Stimulated activated effector memory CD8-positive, alpha-beta T cell treated with anti-CD3 and anti-CD28 coated beads, Interleukin-12 subunit alpha, Interleukin-12 subunit beta, amount 100 ng/mL, for 72 hours (primary cell): ENCODE data around the gene FKBP15.

ENCODE experiments used
- ATAC-seq: fragments of 150-1000 bp; cut with Tn5 transposase; 2 replicates; pipeline ENCODE4 v1.10.0; 2021
- DNase-seq, 2 donors: peaks; one replicate each; pipeline ENCODE4 v3.0.0; 2021 to 2022; ENCODE audit warnings: low spot score in 2 of 2
- H3K27ac Mint-ChIP-seq: one replicate; pipeline ENCODE4 v1.8.0; 2022; ENCODE audit warnings: mild to moderate bottlenecking, mixed read lengths
- H3K36me3 Mint-ChIP-seq: one replicate; pipeline ENCODE4 v1.8.0; 2022; ENCODE audit warnings: mild to moderate bottlenecking, mixed read lengths
- H3K4me1 Mint-ChIP-seq: one replicate; pipeline ENCODE4 v1.8.0; 2022; ENCODE audit warnings: mixed read lengths
- H3K4me3 Mint-ChIP-seq: one replicate; pipeline ENCODE4 v1.8.0; 2022; ENCODE audit warnings: mild to moderate bottlenecking, mixed read lengths
- H3K9me3 Mint-ChIP-seq: one replicate; pipeline ENCODE4 v1.8.0; 2022; ENCODE audit warnings: mixed read lengths

The FKBP15 gene

DNA sequence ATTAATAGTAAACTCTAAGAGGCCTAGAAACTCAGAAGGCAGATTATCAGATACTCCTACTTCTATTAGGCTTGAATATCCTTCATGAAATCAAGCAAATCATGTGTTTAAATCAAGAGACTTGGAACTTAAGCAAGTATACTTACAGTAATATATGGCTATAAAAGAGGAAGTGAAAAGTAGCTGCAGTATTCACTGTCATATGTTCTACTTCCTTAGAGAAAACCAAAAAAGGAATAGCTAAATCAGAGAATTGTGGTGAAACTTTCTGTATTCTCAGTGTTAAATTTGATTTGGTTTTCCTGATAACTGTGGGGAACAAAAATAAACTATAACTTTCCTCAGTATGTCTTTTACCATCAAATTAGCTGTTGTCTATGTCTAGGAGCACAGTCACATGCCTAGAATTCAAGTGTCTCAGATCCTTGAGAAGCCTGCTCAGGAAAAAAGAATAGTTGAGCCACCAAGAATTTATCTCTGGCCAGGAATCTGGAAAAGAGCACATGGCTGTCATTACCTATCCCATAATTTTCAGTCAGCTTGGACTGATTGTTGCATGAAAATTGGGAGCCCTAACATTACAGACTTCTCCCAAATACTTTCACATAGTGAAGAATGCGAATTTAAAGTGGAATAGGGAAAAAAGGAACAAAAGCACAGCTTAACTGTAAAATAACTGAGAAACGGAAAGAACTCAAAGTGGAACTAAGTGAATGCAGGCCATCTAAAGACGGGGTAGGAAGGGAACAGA is 1.7 kb downstream of the FKBP15 start:
- no peak for ATAC-seq
- Mint-ChIP-seq H3K4me1 (peaks cover 29% of the 10 kb centered on the region), H3K4me3 (peak overlapping the region; percentile 93), H3K36me3 (peaks cover 53% of the 10 kb centered on the region), H3K9me3 (no peaks in the 10 kb centered on the region), H3K27ac (peak overlapping the region; percentile 95)
- DNase-seq: no peak

DNA sequence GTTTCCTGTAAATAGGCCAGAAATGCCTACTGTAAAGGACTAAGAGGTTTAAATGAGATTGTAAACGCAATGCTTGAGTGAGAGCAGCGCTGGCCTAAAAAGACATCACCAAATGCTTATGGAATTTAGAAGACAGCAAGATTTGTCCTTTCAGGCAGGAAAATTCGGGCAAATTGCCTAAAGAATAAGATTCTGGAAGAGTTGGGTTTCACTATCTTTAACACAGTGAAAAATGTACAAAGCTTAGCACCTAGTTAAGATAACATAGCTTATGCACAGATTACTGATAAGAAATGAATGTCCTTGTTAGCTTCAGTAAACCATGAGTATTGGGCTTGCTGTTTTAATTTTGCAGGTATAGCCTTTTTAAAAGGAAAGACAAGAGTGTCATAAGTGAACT is 4.7 kb downstream of the FKBP15 start:
- Mint-ChIP-seq H3K4me3 (no peak overlapping the region), H3K36me3 (peaks cover 82% of the 10 kb centered on the region), H3K9me3 (no peaks in the 10 kb centered on the region), H3K27ac (no peak overlapping the region), H3K4me1 (peaks cover 23% of the 10 kb centered on the region)
- no peak for DNase-seq
- no peak for ATAC-seq

DNA sequence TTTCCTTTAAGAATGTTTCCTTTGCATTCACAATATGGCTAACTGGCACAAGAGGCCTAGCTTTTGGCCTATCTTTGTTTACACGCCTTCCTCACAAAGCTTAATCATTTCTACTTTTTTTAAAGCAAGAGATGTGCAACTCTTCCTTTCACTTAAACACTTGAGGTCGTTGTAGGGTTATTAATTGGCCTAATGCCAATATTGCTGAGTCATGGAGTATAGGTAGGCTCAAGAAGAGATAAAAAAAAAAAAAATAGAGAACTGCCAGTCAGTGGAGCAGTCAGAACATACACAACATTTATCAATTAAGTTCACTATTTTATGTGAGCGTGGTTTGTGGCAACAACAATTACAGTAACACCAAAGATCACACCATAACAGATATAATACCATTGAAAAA is 5.9 kb downstream of the FKBP15 start:
- Mint-ChIP-seq H3K36me3 (peaks cover 83% of the 10 kb centered on the region), H3K9me3 (no peaks in the 10 kb centered on the region), H3K27ac (peak overlapping the region; percentile 14), H3K4me1 (peaks cover 23% of the 10 kb centered on the region), H3K4me3 (no peak overlapping the region)
- DNase-seq (no peak), ATAC-seq (peak; percentile 33)

DNA sequence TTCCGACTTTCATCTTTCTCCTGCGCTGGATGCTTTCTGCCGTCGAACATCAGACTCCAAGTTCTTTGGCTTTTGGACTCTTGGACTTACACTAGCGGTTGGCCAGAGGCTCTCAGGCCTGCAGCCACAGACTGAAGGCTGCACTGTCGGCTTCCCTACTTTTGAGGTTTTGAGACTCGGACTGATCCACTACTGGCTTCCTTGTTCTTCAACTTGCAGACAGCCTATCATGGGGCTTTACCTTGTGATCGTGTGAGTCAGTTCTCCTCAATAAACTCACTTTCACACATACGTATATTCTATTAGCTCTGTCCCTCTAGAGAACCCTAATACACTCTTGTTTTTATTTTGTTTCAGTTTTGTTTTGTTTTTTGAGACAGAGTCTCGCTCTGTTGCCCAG is 10.3 kb downstream of the FKBP15 start:
- H3K36me3 Mint-ChIP-seq: peaks cover 98% of the 10 kb centered on the region
- H3K9me3 Mint-ChIP-seq: no peaks in the 10 kb centered on the region
- DNase-seq (no peak), ATAC-seq (no peak)
- no peak overlapping the region for H3K4me3 Mint-ChIP-seq
- H3K4me1 Mint-ChIP-seq: peaks cover 16% of the 10 kb centered on the region
- H3K27ac Mint-ChIP-seq: no peak overlapping the region

DNA sequence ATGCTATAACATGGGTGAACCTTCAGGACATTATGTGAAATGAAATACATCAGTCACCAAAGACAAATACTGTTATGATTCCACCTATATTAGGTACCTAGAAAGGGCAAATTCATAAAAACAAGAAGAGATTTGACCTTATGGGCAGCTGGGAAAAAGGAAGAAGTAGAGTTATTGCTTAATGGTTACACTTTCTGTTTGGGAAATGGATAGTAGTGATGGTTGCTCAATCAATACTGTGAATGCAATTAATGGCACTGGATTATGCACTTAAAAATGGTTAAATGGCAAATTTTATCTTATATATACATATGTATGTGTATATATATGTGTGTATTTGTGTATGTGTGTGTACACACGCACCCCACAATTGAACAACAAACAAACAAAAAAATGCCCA is 15.2 kb downstream of the FKBP15 start:
- Mint-ChIP-seq H3K9me3 (no peaks in the 10 kb centered on the region), H3K27ac (no peak overlapping the region), H3K36me3 (peaks cover 100% of the 10 kb centered on the region), H3K4me3 (no peak overlapping the region), H3K4me1 (no peaks in the 10 kb centered on the region)
- no peak for DNase-seq
- no peak for ATAC-seq

DNA sequence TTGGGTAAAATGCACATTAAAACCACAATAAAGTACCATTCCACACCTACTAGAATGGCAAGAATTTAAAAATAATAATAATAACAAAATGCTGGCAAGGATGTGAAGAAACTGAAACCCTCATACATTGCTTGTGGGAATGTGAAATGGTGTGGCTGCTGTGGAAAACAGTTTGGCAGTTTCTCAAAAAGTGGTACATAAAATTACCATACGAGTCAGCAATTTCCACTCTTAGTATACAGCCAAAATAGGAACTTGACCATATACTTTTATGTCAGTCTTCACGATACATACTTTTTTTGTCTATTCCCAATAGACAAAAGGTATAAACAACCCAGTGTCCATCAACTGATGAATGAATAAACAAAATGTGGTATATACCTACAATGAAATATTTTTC is 15.6 kb downstream of the FKBP15 start:
- H3K4me1 Mint-ChIP-seq: no peaks in the 10 kb centered on the region
- no peak overlapping the region for H3K4me3 Mint-ChIP-seq
- peaks cover 100% of the 10 kb centered on the region for H3K36me3 Mint-ChIP-seq
- DNase-seq (no peak), ATAC-seq (no peak)
- no peak overlapping the region for H3K27ac Mint-ChIP-seq
- H3K9me3 Mint-ChIP-seq: no peaks in the 10 kb centered on the region

DNA sequence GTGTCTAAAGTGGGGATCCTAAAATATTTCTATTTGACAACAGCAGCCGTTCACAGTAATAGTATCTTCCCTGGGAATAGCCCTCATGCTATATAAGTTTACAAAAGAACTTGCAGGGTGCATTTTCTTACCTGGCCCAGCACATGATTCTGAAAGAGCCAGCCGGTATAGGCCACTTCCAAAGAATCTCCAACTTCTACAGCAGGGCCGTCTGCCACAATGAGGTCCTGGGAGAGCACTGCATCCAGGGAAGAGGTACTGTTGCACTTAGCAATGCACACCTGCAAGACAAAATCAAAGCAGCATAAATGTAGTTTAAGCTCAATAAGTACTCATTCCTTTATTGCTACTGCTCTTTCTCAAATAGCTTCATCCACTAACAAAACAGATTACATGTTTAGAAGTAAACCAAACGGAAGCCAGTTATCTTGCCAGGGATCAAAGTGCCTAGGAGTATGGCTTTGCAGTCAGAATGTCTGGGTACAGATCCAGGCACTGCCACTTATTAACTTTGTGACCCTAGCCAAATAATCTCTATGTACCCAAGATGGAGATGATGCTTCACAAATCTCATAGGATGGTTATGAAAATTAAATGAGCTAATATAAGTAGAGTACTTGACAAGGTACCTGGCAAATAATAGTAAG is 21.3 kb downstream of the FKBP15 start:
- Mint-ChIP-seq H3K4me3 (no peak overlapping the region), H3K27ac (no peak overlapping the region), H3K36me3 (peaks cover 99% of the 10 kb centered on the region), H3K4me1 (no peaks in the 10 kb centered on the region), H3K9me3 (no peaks in the 10 kb centered on the region)
- no peak for ATAC-seq
- DNase-seq: no peak

DNA sequence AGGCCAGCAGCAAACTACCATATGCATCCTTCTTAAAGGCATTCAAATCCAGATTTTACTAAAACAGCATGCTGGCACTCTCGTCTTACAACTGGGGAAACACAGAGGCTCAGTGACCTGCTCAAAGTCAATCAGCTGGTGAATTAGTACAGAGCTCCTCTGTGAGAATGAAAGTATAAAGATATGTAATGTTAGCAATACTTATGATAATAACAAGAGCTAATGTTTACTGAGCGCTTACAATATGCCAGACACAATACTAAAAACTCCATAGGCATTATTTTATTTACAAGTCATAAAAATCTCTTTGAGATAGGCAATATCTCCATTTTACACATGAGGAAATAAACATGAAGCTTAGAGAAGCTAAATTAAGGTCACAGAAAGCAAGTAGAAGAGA is 28.6 kb downstream of the FKBP15 start:
- DNase-seq (no peak), ATAC-seq (no peak)
- Mint-ChIP-seq H3K4me1 (no peaks in the 10 kb centered on the region), H3K27ac (no peak overlapping the region), H3K4me3 (no peak overlapping the region), H3K9me3 (no peaks in the 10 kb centered on the region), H3K36me3 (peaks cover 99% of the 10 kb centered on the region)

DNA sequence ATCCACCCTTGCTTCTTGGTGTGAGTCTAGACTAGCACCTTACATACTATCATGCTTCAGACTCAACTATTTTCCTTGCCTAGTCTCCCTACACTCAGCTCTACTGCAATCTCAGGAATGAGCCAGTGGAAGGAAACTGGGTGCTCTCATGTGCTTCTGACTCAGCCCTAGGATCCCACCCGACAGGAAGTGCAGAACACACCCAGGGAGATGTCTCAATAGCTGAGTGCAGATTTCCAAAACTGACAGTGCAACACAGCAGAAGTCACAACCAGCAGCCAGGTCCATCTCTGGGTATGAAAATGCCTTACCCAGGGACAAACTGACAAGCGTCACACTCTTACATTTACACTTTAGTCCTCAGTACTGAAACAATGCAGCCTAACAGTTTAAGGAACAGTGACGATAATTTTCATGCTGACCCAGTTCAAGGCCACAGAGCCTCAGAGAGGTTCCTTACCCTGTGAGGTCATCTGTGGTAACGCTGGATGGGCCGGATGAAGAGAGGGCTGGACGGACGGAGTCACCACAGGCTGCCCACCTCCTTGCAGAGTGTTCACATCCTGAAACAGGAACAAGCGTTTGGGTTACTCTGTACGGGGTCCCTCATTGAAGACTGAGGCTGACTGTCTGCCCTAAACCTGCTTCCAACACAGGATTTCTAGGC is 33.0 kb downstream of the FKBP15 start:
- DNase-seq (no peak), ATAC-seq (no peak)
- H3K4me3 Mint-ChIP-seq: no peak overlapping the region
- no peaks in the 10 kb centered on the region for H3K9me3 Mint-ChIP-seq
- no peaks in the 10 kb centered on the region for H3K4me1 Mint-ChIP-seq
- H3K27ac Mint-ChIP-seq: peak overlapping the region; percentile 51
- H3K36me3 Mint-ChIP-seq: peaks cover 100% of the 10 kb centered on the region

DNA sequence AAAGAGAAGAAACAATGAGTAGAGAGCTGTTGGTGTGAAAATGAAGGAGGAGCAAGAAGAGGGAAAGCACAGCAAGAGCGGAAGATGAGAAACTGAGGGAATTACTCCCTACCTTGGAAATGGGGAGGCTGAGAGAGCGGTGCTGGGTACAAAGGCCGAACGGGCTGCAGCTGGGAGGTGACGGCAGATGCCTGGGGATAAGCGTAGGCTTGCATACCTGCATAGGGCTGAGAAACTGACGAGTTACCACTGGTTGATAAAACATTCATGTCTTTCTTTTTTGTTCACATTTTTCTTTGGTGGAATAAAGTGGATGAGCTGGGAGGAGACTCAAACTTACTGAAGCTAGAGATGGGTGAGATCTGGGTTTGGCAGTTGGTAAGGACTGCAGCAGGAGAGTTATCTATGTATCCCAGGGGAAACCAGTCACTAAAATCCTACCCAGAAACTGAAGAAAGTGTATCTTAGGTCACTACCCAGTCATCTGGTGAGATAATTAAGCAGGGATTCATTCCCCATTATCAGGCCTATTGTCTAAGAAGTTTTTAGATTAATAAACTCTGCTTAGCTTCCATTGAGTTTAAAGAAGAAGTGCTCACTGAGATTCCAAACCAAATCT is 34.8 kb downstream of the FKBP15 start:
- no peaks in the 10 kb centered on the region for H3K9me3 Mint-ChIP-seq
- peak overlapping the region; percentile 51 for H3K27ac Mint-ChIP-seq
- H3K4me1 Mint-ChIP-seq: no peaks in the 10 kb centered on the region
- no peak for ATAC-seq
- no peak for DNase-seq
- H3K4me3 Mint-ChIP-seq: no peak overlapping the region
- H3K36me3 Mint-ChIP-seq: peaks cover 100% of the 10 kb centered on the region

DNA sequence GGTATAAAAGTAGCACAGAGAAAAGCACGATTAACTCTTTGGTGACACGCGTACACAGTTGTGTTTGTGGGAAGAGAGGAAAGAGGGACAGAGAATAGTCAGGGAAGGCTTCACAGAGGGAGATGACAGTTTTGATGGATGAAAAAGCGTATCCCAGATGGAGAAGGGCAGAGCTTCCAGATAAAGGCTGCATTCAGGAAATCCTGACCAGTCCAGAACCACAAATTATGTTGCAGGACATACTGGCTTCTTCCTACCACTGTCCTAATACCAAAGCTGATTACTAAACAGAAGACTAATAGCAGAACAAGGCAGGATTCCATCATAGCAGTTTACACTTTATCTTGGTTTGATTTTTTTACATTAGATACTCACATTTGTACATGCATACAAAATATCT is 35.8 kb downstream of the FKBP15 start:
- ATAC-seq (no peak), DNase-seq (no peak)
- peaks cover 100% of the 10 kb centered on the region for H3K36me3 Mint-ChIP-seq
- H3K4me1 Mint-ChIP-seq: no peaks in the 10 kb centered on the region
- H3K9me3 Mint-ChIP-seq: no peaks in the 10 kb centered on the region
- peak overlapping the region; percentile 50 for H3K27ac Mint-ChIP-seq
- H3K4me3 Mint-ChIP-seq: no peak overlapping the region

DNA sequence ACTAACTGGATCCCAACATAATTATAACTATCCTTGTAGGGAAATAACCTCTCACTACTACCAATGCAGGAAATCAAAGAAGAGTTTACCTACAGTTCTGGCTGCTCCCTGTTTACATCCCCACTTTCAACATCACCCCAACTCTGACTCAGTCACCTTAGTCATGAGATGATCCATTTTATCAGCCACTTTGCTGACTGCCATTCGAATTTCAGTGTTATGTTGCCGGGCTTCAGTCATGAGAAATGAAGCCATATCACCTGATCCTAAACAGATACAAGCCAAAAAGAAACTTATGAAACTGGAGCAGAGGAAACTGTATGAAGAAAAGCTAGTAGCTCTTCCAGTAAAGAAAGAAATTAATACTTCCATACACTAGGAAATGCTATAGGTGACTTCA is 36.5 kb downstream of the FKBP15 start:
- Mint-ChIP-seq H3K9me3 (no peaks in the 10 kb centered on the region), H3K36me3 (peaks cover 100% of the 10 kb centered on the region), H3K27ac (peak overlapping the region; percentile 50), H3K4me1 (no peaks in the 10 kb centered on the region), H3K4me3 (no peak overlapping the region)
- ATAC-seq: no peak
- DNase-seq: no peak

DNA sequence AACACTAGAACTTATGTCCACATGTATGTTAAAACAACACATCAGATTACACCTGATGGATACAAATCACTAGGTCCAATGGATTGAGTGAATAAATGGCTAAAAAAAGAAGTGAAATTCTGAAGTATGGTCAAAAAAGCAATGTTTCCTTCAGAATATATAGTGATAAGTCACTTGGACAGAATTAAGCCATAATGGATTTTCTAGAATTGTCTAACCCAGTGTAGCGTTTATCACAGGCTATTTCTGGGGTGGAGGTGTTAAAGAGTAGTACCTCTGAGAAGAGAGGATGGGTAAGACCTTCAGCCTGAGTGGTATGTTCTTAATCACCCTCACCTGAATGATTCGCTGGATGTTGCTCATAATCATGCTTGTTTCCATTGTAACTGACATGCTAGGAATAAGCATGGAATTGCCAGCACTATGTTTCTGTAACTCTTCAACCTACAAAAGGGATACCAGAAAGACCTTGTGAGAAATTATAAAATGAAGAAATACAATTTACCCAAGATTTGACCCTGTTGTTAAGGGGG is 37.1 kb downstream of the FKBP15 start:
- no peak overlapping the region for H3K4me3 Mint-ChIP-seq
- no peaks in the 10 kb centered on the region for H3K9me3 Mint-ChIP-seq
- ATAC-seq: peak; percentile 37
- H3K4me1 Mint-ChIP-seq: no peaks in the 10 kb centered on the region
- peaks cover 100% of the 10 kb centered on the region for H3K36me3 Mint-ChIP-seq
- no peak for DNase-seq
- peak overlapping the region; percentile 50 for H3K27ac Mint-ChIP-seq

DNA sequence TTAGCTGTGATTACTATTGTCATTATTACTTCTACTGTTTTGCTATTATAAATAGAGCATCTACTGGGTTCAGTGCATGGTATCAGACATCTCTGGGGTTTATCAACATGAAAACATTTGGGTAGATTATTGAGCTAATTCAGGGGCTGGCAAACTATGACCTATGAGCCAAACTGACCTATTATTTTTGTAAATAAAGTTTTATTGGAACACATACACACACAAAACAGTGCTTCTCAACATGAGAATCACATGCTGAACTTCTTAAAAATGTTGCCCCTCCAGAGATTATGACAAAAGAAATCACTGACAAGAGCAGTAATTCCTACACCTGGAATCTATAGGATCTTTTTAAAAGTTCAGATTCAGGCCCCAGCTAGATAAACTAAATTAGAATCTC is 39.9 kb downstream of the FKBP15 start:
- Mint-ChIP-seq H3K9me3 (no peaks in the 10 kb centered on the region), H3K4me1 (no peaks in the 10 kb centered on the region), H3K27ac (peak overlapping the region; percentile 18), H3K4me3 (no peak overlapping the region), H3K36me3 (peaks cover 100% of the 10 kb centered on the region)
- no peak for DNase-seq
- ATAC-seq: no peak

DNA sequence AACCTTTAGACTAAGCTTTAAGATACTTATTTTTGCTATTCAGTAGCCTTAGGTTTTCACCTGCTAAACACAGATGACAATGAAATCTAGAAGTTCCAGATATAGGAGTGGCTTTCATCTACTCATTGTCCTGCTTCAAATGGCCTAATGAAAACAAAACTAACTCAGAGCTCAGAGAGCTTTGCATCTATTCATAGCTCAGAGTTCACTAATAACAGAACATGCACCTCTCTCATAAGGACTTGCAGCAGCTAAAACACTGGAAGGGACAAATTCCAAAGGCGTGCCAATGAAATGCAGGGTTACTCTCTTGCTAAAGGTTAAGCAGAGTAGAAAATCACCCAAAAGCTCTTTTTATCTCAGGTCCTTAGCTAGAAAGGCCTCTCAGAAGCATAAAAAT is 41.2 kb downstream of the FKBP15 start:
- Mint-ChIP-seq H3K9me3 (no peaks in the 10 kb centered on the region), H3K4me1 (no peaks in the 10 kb centered on the region), H3K27ac (no peak overlapping the region), H3K36me3 (peaks cover 100% of the 10 kb centered on the region), H3K4me3 (no peak overlapping the region)
- ATAC-seq (no peak), DNase-seq (no peak)
